MCF 10A (cell line): ENCODE results near the gene HAT1. TPM values are rescaled to one million over a fixed set of nuclear protein-coding genes. Genes with fewer than 3 reads are reported as not detected.

Source experiments
- BruUV-seq: library from RNA; stranded (reverse); fragments of 400-500 nt; replicated peaks from 2 replicates; lab custom pipeline; 2021; lab: Mats Ljungman, UMichigan
- CTCF ChIA-PET: fragments of 300-600 bp; sonication (Branson Sonifier 250); formaldehyde crosslinking; extraction: SDS; loops from one replicate; lab custom pipeline; 2021; ENCODE audit warnings: antibody characterized with exemption, inconsistent platforms; lab: Yijun Ruan, JAX
- POLR2A ChIA-PET: fragments of 300-600, 350-650 bp; sonication (Branson Sonifier 250); formaldehyde crosslinking; extraction: SDS; loops from one replicate; lab custom pipeline; 2020; ENCODE audit warnings: antibody characterized with exemption, inconsistent platforms; lab: Yijun Ruan, JAX
- DNase-seq: peaks from one replicate; pipeline ENCODE4 v3.0.0-alpha.2; 2018; ENCODE audit not compliant: unreplicated experiment
- H3K27ac Mint-ChIP-seq: one replicate; pipeline ENCODE4 v1.8.0; 2022; ENCODE audit warnings: mild to moderate bottlenecking, low read depth, mixed read lengths; ENCODE audit not compliant: unreplicated experiment
- H3K27me3 Mint-ChIP-seq: one replicate; pipeline ENCODE4 v1.8.0; 2022; ENCODE audit warnings: mixed read lengths; ENCODE audit not compliant: insufficient read depth, unreplicated experiment
- H3K36me3 Mint-ChIP-seq: one replicate; pipeline ENCODE4 v1.8.0; 2022; ENCODE audit warnings: mild to moderate bottlenecking, moderate library complexity, mixed read lengths; ENCODE audit not compliant: insufficient read depth, unreplicated experiment
- H3K4me1 Mint-ChIP-seq: one replicate; pipeline ENCODE4 v1.8.0; 2022; ENCODE audit warnings: mixed read lengths; ENCODE audit not compliant: insufficient read depth, unreplicated experiment
- H3K4me3 Mint-ChIP-seq: one replicate; pipeline ENCODE4 v1.8.0; 2022; ENCODE audit warnings: mild to moderate bottlenecking, moderate library complexity, mixed read lengths; ENCODE audit not compliant: unreplicated experiment
- H3K9me3 Mint-ChIP-seq: one replicate; pipeline ENCODE4 v1.8.0; 2022; ENCODE audit warnings: mixed read lengths; ENCODE audit not compliant: unreplicated experiment
- CTCF ChIP-seq: fragments of 200-600 bp; IDR thresholded peaks from one replicate; pipeline ENCODE4 v1.8.0; 2022; ENCODE audit warnings: antibody characterized with exemption, mild to moderate bottlenecking; ENCODE audit not compliant: unreplicated experiment
- intact Hi-C: fragments of 100-400 bp; cut with micrococcal nuclease; formaldehyde crosslinking; loops from 2 replicates; pipeline ENCODE4 v1.14.1; 2022
- total RNA-seq: library from RNA; stranded (reverse); gene quantifications from 2 replicates; pipeline ENCODE4 v1.2.3, GENCODE V29; 2022

The HAT1 gene
- total RNA-seq, 1 experiment from 2014 or later: 40.7 TPM

- Mint-ChIP-seq H3K4me3 (no peak overlapping the region), H3K27ac (no peak overlapping the region), H3K4me1 (peaks cover 23% of the 10 kb centered on the region), H3K36me3 (no peaks in the 10 kb centered on the region), H3K9me3 (no peaks in the 10 kb centered on the region), H3K27me3 (no peaks in the 10 kb centered on the region)
- no peak for TF ChIP-seq CTCF
- ChIA-PET CTCF (interaction anchor here (0.7 kb wide), 2 partner anchors 13 to 39 kb away, joined by 3 to 5 read pairs; no protein-coding TSS in a partner anchor), POLR2A (interaction anchor here (0.7 kb wide), 1 partner anchor 51 kb away, joined by 3 read pairs; no protein-coding TSS in a partner anchor)
- BruUV-seq: no TSS peak
- no peak for DNase-seq
- intact Hi-C loops: no loop called here
These were observed 91.1 kb downstream of the HAT1 start for GRCh38 chr2:172013396-172013795.

- POLR2A ChIA-PET: interaction anchor here (0.7 to 2.3 kb wide), 9 partner anchors 12 to 1251 kb away, joined by 3 to 12 read pairs (median 3); partner anchors contain the start of gene ERICH2
- H3K36me3 Mint-ChIP-seq: no peaks in the 10 kb centered on the region
- no peak for TF ChIP-seq CTCF
- no peaks in the 10 kb centered on the region for H3K9me3 Mint-ChIP-seq
- DNase-seq: no peak
- H3K27me3 Mint-ChIP-seq: no peaks in the 10 kb centered on the region
- H3K27ac Mint-ChIP-seq: no peak overlapping the region
- intact Hi-C loops: no loop called here
- no TSS peak for BruUV-seq
- H3K4me3 Mint-ChIP-seq: no peak overlapping the region
- peaks cover 9% of the 10 kb centered on the region for H3K4me1 Mint-ChIP-seq
- CTCF ChIA-PET: interaction anchor here (0.6 to 1.6 kb wide), 2 partner anchors 18 to 47 kb away, joined by 3 read pairs; no protein-coding TSS in a partner anchor
These were observed 99.0 kb downstream of the HAT1 start for GRCh38 chr2:172021074-172021931.

- intact Hi-C loops: no loop called here
- Mint-ChIP-seq H3K36me3 (no peaks in the 10 kb centered on the region), H3K4me3 (no peak overlapping the region), H3K9me3 (no peaks in the 10 kb centered on the region), H3K4me1 (peaks cover 9% of the 10 kb centered on the region), H3K27ac (no peak overlapping the region), H3K27me3 (no peaks in the 10 kb centered on the region)
- BruUV-seq: no TSS peak
- ChIA-PET CTCF (interaction anchor here (1.6 kb wide), 1 partner anchor 17 kb away, joined by 3 read pairs; no protein-coding TSS in a partner anchor), POLR2A (interaction anchor here (0.6 to 2.3 kb wide), 7 partner anchors 10 to 1252 kb away, joined by 3 to 12 read pairs (median 3); partner anchors contain the start of gene ERICH2)
- peak; percentile 34 for DNase-seq
- TF ChIP-seq CTCF: no peak
These were observed 99.7 kb downstream of the HAT1 start for GRCh38 chr2:172021955-172022354.

- Mint-ChIP-seq H3K36me3 (no peaks in the 10 kb centered on the region), H3K27ac (no peak overlapping the region), H3K9me3 (no peaks in the 10 kb centered on the region), H3K27me3 (no peaks in the 10 kb centered on the region), H3K4me3 (no peak overlapping the region), H3K4me1 (no peaks in the 10 kb centered on the region)
- ChIA-PET CTCF (no interaction called here), POLR2A (interaction anchor here (0.6 kb wide), 1 partner anchor 9 kb away, joined by 4 read pairs; no protein-coding TSS in a partner anchor)
- no TSS peak for BruUV-seq
- TF ChIP-seq CTCF: no peak
- intact Hi-C loops: no loop called here
- no peak for DNase-seq
These were observed 109.3 kb downstream of the HAT1 start for GRCh38 chr2:172031536-172031935.
